ENCODE data around the gene MICAL3.
A peak's percentile ranks its signal among the peaks of the same experiment; 100 is the strongest.

MICAL3 gene

GRCh38 chr22:17784776-17785175 lies 239.6 kb downstream of the MICAL3 start:
- DNase-seq (ENCODE audit: low spot score in 2 of 2) (no peak), ATAC-seq (replicated peaks; ENCODE audit: extremely low read depth, poor library complexity, severe bottlenecking) (no peak)
- Mint-ChIP-seq H3K27me3 (no peaks in the 10 kb centered on the region), H3K4me3 (no peak overlapping the region), H3K4me1 (peaks cover 30% of the 10 kb centered on the region), H3K27ac (ENCODE audit: low read depth) (no peak overlapping the region), H3K36me3 (ENCODE audit: insufficient read depth) (peaks cover 4% of the 10 kb centered on the region), H3K9me3 (no peaks in the 10 kb centered on the region)

GRCh38 chr22:17783773-17784480 lies 240.4 kb downstream of the MICAL3 start:
- no peaks in the 10 kb centered on the region for H3K27me3 Mint-ChIP-seq
- DNase-seq (ENCODE audit: low spot score in 2 of 2), result no peak
- ATAC-seq (replicated peaks; ENCODE audit: extremely low read depth, poor library complexity, severe bottlenecking), result no peak
- H3K27ac Mint-ChIP-seq (ENCODE audit: low read depth), result peak overlapping the region; percentile 52
- no peak overlapping the region for H3K4me3 Mint-ChIP-seq
- H3K9me3 Mint-ChIP-seq, result no peaks in the 10 kb centered on the region
- peaks cover 7% of the 10 kb centered on the region for H3K36me3 Mint-ChIP-seq (ENCODE audit: insufficient read depth)
- peaks cover 39% of the 10 kb centered on the region for H3K4me1 Mint-ChIP-seq

GRCh38 chr22:17783312-17783711 lies 241.0 kb downstream of the MICAL3 start:
- H3K27me3 Mint-ChIP-seq, result no peaks in the 10 kb centered on the region
- no peak for DNase-seq (ENCODE audit: low spot score in 2 of 2)
- peaks cover 7% of the 10 kb centered on the region for H3K36me3 Mint-ChIP-seq (ENCODE audit: insufficient read depth)
- no peaks in the 10 kb centered on the region for H3K9me3 Mint-ChIP-seq
- no peak for ATAC-seq (replicated peaks; ENCODE audit: extremely low read depth, poor library complexity, severe bottlenecking)
- H3K4me3 Mint-ChIP-seq, result no peak overlapping the region
- H3K4me1 Mint-ChIP-seq, result peaks cover 45% of the 10 kb centered on the region
- peak overlapping the region; percentile 52 for H3K27ac Mint-ChIP-seq (ENCODE audit: low read depth)

- no peak overlapping the region for H3K27ac Mint-ChIP-seq (ENCODE audit: low read depth)
- no peak overlapping the region for H3K4me3 Mint-ChIP-seq
- H3K9me3 Mint-ChIP-seq, result no peaks in the 10 kb centered on the region
- DNase-seq (ENCODE audit: low spot score in 2 of 2), result no peak
- no peak for ATAC-seq (replicated peaks; ENCODE audit: extremely low read depth, poor library complexity, severe bottlenecking)
- H3K36me3 Mint-ChIP-seq (ENCODE audit: insufficient read depth), result peaks cover 8% of the 10 kb centered on the region
- H3K27me3 Mint-ChIP-seq, result no peaks in the 10 kb centered on the region
- peaks cover 52% of the 10 kb centered on the region for H3K4me1 Mint-ChIP-seq
Observed at GRCh38 chr22:17782621-17783020, 241.7 kb downstream of the MICAL3 start.

- ATAC-seq (replicated peaks; ENCODE audit: extremely low read depth, poor library complexity, severe bottlenecking) (no peak), DNase-seq (ENCODE audit: low spot score in 2 of 2) (no peak)
- no peaks in the 10 kb centered on the region for H3K9me3 Mint-ChIP-seq
- H3K27me3 Mint-ChIP-seq, result no peaks in the 10 kb centered on the region
- peaks cover 56% of the 10 kb centered on the region for H3K4me1 Mint-ChIP-seq
- no peak overlapping the region for H3K27ac Mint-ChIP-seq (ENCODE audit: low read depth)
- no peak overlapping the region for H3K4me3 Mint-ChIP-seq
- peaks cover 12% of the 10 kb centered on the region for H3K36me3 Mint-ChIP-seq (ENCODE audit: insufficient read depth)
Observed at GRCh38 chr22:17782158-17782557, 242.2 kb downstream of the MICAL3 start.

- H3K4me1 Mint-ChIP-seq, result peaks cover 59% of the 10 kb centered on the region
- peak; percentile 33 to 35 for DNase-seq (ENCODE audit: low spot score in 2 of 2)
- H3K27me3 Mint-ChIP-seq, result no peaks in the 10 kb centered on the region
- H3K36me3 Mint-ChIP-seq (ENCODE audit: insufficient read depth), result peaks cover 15% of the 10 kb centered on the region
- no peaks in the 10 kb centered on the region for H3K9me3 Mint-ChIP-seq
- peak; percentile 40 for ATAC-seq (replicated peaks; ENCODE audit: extremely low read depth, poor library complexity, severe bottlenecking)
- H3K27ac Mint-ChIP-seq (ENCODE audit: low read depth), result peak overlapping the region; percentile 29
- H3K4me3 Mint-ChIP-seq, result peak overlapping the region; percentile 48
Observed at GRCh38 chr22:17781319-17782031, 242.9 kb downstream of the MICAL3 start.

GRCh38 chr22:17780741-17781318 lies 243.5 kb downstream of the MICAL3 start:
- peaks cover 65% of the 10 kb centered on the region for H3K4me1 Mint-ChIP-seq
- H3K27ac Mint-ChIP-seq (ENCODE audit: low read depth), result peak overlapping the region; percentile 98
- H3K36me3 Mint-ChIP-seq (ENCODE audit: insufficient read depth), result peaks cover 19% of the 10 kb centered on the region
- no peak for DNase-seq (ENCODE audit: low spot score in 2 of 2)
- peak overlapping the region; percentile 99 for H3K4me3 Mint-ChIP-seq
- no peaks in the 10 kb centered on the region for H3K27me3 Mint-ChIP-seq
- H3K9me3 Mint-ChIP-seq, result no peaks in the 10 kb centered on the region
- no peak for ATAC-seq (replicated peaks; ENCODE audit: extremely low read depth, poor library complexity, severe bottlenecking)

GRCh38 chr22:17780116-17780740 lies 244.1 kb downstream of the MICAL3 start:
- H3K4me1 Mint-ChIP-seq, result peaks cover 71% of the 10 kb centered on the region
- no peak for ATAC-seq (replicated peaks; ENCODE audit: extremely low read depth, poor library complexity, severe bottlenecking)
- DNase-seq (ENCODE audit: low spot score in 2 of 2), result no peak
- no peaks in the 10 kb centered on the region for H3K9me3 Mint-ChIP-seq
- H3K4me3 Mint-ChIP-seq, result peak overlapping the region; percentile 99
- peak overlapping the region; percentile 98 for H3K27ac Mint-ChIP-seq (ENCODE audit: low read depth)
- peaks cover 19% of the 10 kb centered on the region for H3K36me3 Mint-ChIP-seq (ENCODE audit: insufficient read depth)
- H3K27me3 Mint-ChIP-seq, result no peaks in the 10 kb centered on the region

GRCh38 chr22:17779286-17780115 lies 244.9 kb downstream of the MICAL3 start:
- H3K4me3 Mint-ChIP-seq, result peak overlapping the region; percentile 99
- H3K4me1 Mint-ChIP-seq, result peaks cover 75% of the 10 kb centered on the region
- no peak for ATAC-seq (replicated peaks; ENCODE audit: extremely low read depth, poor library complexity, severe bottlenecking)

GRCh38 chr22:17778412-17778976 lies 245.9 kb downstream of the MICAL3 start:
- peaks cover 77% of the 10 kb centered on the region for H3K4me1 Mint-ChIP-seq
- H3K27me3 Mint-ChIP-seq, result no peaks in the 10 kb centered on the region
- DNase-seq (ENCODE audit: low spot score in 2 of 2) (no peak), ATAC-seq (replicated peaks; ENCODE audit: extremely low read depth, poor library complexity, severe bottlenecking) (no peak)
- H3K27ac Mint-ChIP-seq (ENCODE audit: low read depth), result peak overlapping the region; percentile 98
- H3K4me3 Mint-ChIP-seq, result peak overlapping the region; percentile 99
- H3K9me3 Mint-ChIP-seq, result no peaks in the 10 kb centered on the region
- H3K36me3 Mint-ChIP-seq (ENCODE audit: insufficient read depth), result peaks cover 19% of the 10 kb centered on the region

More at GRCh38 chr22:17779286-17780115, 244.9 kb downstream of the MICAL3 start:
- Mint-ChIP-seq H3K36me3 (ENCODE audit: insufficient read depth) (peaks cover 19% of the 10 kb centered on the region), H3K9me3 (no peaks in the 10 kb centered on the region), H3K27me3 (no peaks in the 10 kb centered on the region), H3K27ac (ENCODE audit: low read depth) (peak overlapping the region; percentile 98)
- DNase-seq (ENCODE audit: low spot score in 2 of 2), result no peak

GRCh38 chr22:17777717-17778044 lies 246.7 kb downstream of the MICAL3 start:
- DNase-seq (ENCODE audit: low spot score in 2 of 2), result no peak
- Mint-ChIP-seq H3K4me1 (peaks cover 84% of the 10 kb centered on the region), H3K27ac (ENCODE audit: low read depth) (peak overlapping the region; percentile 98), H3K4me3 (peak overlapping the region; percentile 99), H3K36me3 (ENCODE audit: insufficient read depth) (peaks cover 19% of the 10 kb centered on the region), H3K9me3 (no peaks in the 10 kb centered on the region), H3K27me3 (no peaks in the 10 kb centered on the region)
- no peak for ATAC-seq (replicated peaks; ENCODE audit: extremely low read depth, poor library complexity, severe bottlenecking)
